ENCODE results near the gene ACTBL2. TPM values are rescaled to one million over a fixed set of nuclear protein-coding genes. Genes with fewer than 3 reads are reported as not detected.

The ACTBL2 gene
- total RNA-seq, 1 donor from 2014 or later = 0.10 TPM

DNA sequence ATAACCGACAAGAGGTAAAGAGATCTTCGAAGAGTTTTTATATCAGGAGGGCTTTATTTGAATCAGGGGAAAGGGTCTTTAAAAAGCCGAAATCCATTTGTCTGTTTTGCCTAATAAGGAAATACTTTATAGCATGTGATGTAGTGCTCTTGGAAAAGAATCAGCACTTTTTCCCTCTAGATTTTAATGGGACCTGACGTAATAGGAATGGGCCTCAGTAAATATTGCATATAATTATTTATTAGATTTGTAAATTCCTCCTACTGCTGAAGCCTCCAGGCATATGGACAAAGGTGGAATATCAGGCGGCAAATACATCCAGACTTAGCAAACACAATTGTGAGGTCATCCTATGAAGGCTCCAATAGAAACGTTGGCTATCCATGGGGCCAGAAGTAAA lies 50.9 kb downstream of the ACTBL2 start:
- H3K4me3 Mint-ChIP-seq (ENCODE audit: unreplicated experiment) = no peak overlapping the region
- TF ChIP-seq, protein P1, sequence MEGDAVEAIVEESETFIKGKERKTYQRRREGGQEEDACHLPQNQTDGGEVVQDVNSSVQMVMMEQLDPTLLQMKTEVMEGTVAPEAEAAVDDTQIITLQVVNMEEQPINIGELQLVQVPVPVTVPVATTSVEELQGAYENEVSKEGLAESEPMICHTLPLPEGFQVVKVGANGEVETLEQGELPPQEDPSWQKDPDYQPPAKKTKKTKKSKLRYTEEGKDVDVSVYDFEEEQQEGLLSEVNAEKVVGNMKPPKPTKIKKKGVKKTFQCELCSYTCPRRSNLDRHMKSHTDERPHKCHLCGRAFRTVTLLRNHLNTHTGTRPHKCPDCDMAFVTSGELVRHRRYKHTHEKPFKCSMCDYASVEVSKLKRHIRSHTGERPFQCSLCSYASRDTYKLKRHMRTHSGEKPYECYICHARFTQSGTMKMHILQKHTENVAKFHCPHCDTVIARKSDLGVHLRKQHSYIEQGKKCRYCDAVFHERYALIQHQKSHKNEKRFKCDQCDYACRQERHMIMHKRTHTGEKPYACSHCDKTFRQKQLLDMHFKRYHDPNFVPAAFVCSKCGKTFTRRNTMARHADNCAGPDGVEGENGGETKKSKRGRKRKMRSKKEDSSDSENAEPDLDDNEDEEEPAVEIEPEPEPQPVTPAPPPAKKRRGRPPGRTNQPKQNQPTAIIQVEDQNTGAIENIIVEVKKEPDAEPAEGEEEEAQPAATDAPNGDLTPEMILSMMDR (IDR thresholded peaks at IDR 0.05) = no peak

More for the DNA sequence above, 50.9 kb downstream of the ACTBL2 start:
- DNase-seq (ENCODE audit: low spot score) = no peak
- no peaks in the 10 kb centered on the region for H3K36me3 Mint-ChIP-seq (ENCODE audit: low read depth)
- H3K27ac Mint-ChIP-seq (ENCODE audit: unreplicated experiment) = no peak overlapping the region
- no peaks in the 10 kb centered on the region for H3K27me3 Mint-ChIP-seq (ENCODE audit: low read depth)
- H3K4me1 Mint-ChIP-seq (ENCODE audit: low read depth) = peaks cover 25% of the 10 kb centered on the region
- no peaks in the 10 kb centered on the region for H3K9me3 Mint-ChIP-seq (ENCODE audit: low read depth)

All from chondrocyte (in vitro differentiated cells).